CD14-positive monocyte (primary cell): ENCODE data around the gene EPHA4. TPM values are rescaled to one million over a fixed set of nuclear protein-coding genes. Genes with fewer than 3 reads are reported as not detected.

Experiments
- DNase-seq, 3 donors: peaks; one replicate each; pipeline ENCODE4 v3.0.0-alpha.2; 2011 to 2022
- H2AFZ ChIP-seq: 2 replicates; pipeline ENCODE4 v1.6.0; 2012; ENCODE audit warnings: mild to moderate bottlenecking, low read depth, low read length, inconsistent platforms; ENCODE audit not compliant: insufficient read depth, poor library complexity, severe bottlenecking
- H3K27ac ChIP-seq, 2 donors: 1 replicate in 1 of 2; 2 replicates in 1 of 2; pipeline ENCODE4 v1.5.1; 2012 to 2013; ENCODE audit warnings: low read length in 2 of 2, control low read depth in 1 of 2, inconsistent platforms in 1 of 2, low read depth in 1 of 2, mild to moderate bottlenecking in 1 of 2
- H3K27me3 ChIP-seq, 2 donors: one replicate each; pipeline versions ENCODE4 v1.6.0 to v1.6.1; 2011 to 2013; ENCODE audit warnings: low read length in 2 of 2; ENCODE audit not compliant: control insufficient read depth in 2 of 2, insufficient read depth in 2 of 2
- H3K36me3 ChIP-seq, 2 donors: replicated peaks in 1 of 2; 1 replicate in 1 of 2; 2 replicates in 1 of 2; pipeline versions ENCODE4 v1.5.1 to v1.6.1; 2012 to 2013; ENCODE audit warnings: low read length in 2 of 2, control low read depth in 1 of 2, inconsistent platforms in 1 of 2, mild to moderate bottlenecking in 1 of 2; ENCODE audit not compliant: insufficient read depth in 2 of 2, control insufficient read depth in 1 of 2
- H3K4me1 ChIP-seq, 2 donors: 1 replicate in 1 of 2; 2 replicates in 1 of 2; pipeline versions ENCODE4 v1.5.1 to v1.6.1; 2012 to 2013; ENCODE audit warnings: low read length in 2 of 2, control low read depth in 1 of 2, inconsistent platforms in 1 of 2, mild to moderate bottlenecking in 1 of 2, moderate library complexity in 1 of 2; ENCODE audit not compliant: insufficient read depth in 2 of 2, control insufficient read depth in 1 of 2
- H3K4me2 ChIP-seq: replicated peaks from 2 replicates; pipeline ENCODE3; 2012; ENCODE audit warnings: low read length, moderate library complexity, mild to moderate bottlenecking; ENCODE audit not compliant: poor library complexity, severe bottlenecking; ENCODE audit errors: extremely low read depth
- H3K4me3 ChIP-seq, 3 experiments: fragments of 200-600 bp in 1 of 3; sonication (generic) in 1 of 3; replicated peaks in 1 of 3; 1 replicate in 2 of 3; 2 replicates in 1 of 3; pipeline ENCODE4 v1.5.1; 2011 to 2013; ENCODE audit warnings: low read length in 3 of 3, mild to moderate bottlenecking in 3 of 3, control low read depth in 2 of 3, low read depth in 2 of 3, inconsistent platforms in 1 of 3, moderate library complexity in 1 of 3
- H3K79me2 ChIP-seq: 2 replicates; pipeline ENCODE4 v1.6.0; 2012; ENCODE audit warnings: mild to moderate bottlenecking, control low read depth, inconsistent platforms, low read length, moderate library complexity; ENCODE audit not compliant: insufficient read depth
- H3K9ac ChIP-seq: 2 replicates; pipeline ENCODE4 v1.6.0; 2017; ENCODE audit warnings: low read length, mild to moderate bottlenecking; ENCODE audit not compliant: insufficient read depth, poor library complexity, severe bottlenecking
- H3K9me3 ChIP-seq, 2 donors: replicated peaks in 1 of 2; 1 replicate in 1 of 2; 2 replicates in 1 of 2; pipeline versions ENCODE4 v1.5.1 to v1.6.1; 2012 to 2013; ENCODE audit warnings: low read length in 2 of 2, control low read depth in 1 of 2; ENCODE audit not compliant: control insufficient read depth in 1 of 2, insufficient read depth in 1 of 2
- H4K20me1 ChIP-seq: 2 replicates; pipeline ENCODE4 v1.6.0; 2012; ENCODE audit warnings: mild to moderate bottlenecking, low read length, control low read depth, moderate library complexity; ENCODE audit not compliant: insufficient read depth
- H3K27ac Mint-ChIP-seq, 7 donors: one replicate each; pipeline ENCODE4 v1.8.0; 2020; ENCODE audit warnings: mild to moderate bottlenecking in 7 of 7, mixed read lengths in 7 of 7, moderate library complexity in 6 of 7, inconsistent platforms in 2 of 7
- H3K27me3 Mint-ChIP-seq, 3 donors: one replicate each; pipeline ENCODE4 v1.8.0; 2021 to 2022; ENCODE audit warnings: low read depth in 3 of 3, mild to moderate bottlenecking in 3 of 3, mixed read lengths in 3 of 3, moderate library complexity in 3 of 3, inconsistent platforms in 1 of 3
- H3K36me3 Mint-ChIP-seq, 2 donors: one replicate each; pipeline ENCODE4 v1.8.0; 2020; ENCODE audit warnings: mixed read lengths in 2 of 2, inconsistent platforms in 1 of 2, mild to moderate bottlenecking in 1 of 2
- H3K4me1 Mint-ChIP-seq: one replicate; pipeline ENCODE4 v1.8.0; 2020; ENCODE audit warnings: mild to moderate bottlenecking, mixed read lengths
- H3K4me3 Mint-ChIP-seq, 2 donors: one replicate each; pipeline ENCODE4 v1.8.0; 2020; ENCODE audit warnings: mild to moderate bottlenecking in 2 of 2, mixed read lengths in 2 of 2, moderate library complexity in 1 of 2
- H3K9me3 Mint-ChIP-seq, 7 donors: one replicate each; pipeline ENCODE4 v1.8.0; 2020 to 2022; ENCODE audit warnings: mixed read lengths in 7 of 7, mild to moderate bottlenecking in 6 of 7, moderate library complexity in 6 of 7, inconsistent platforms in 2 of 7
- WGBS: methylation state at CpG from one replicate; pipeline ENCODE4 v1.1.5; 2013; ENCODE audit warnings: missing lambda C conversion rate; ENCODE audit not compliant: insufficient coverage; 5-methylcytosine and 5-hydroxymethylcytosine counted together
- intact Hi-C, 2 donors: fragments of 100-400 bp; cut with micrococcal nuclease; formaldehyde crosslinking; loops; one replicate each; pipeline versions ENCODE4 v1.15.0 to v1.15.1; 2023
- polyA plus RNA-seq, 3 donors: library from polyadenylated mRNA; depleted of rRNA in 1 of 3; unstranded in 2 of 3; stranded (reverse) in 1 of 3; fragments of 300-500 nt in 2 of 3; fragments of >200 nt in 1 of 3; fragmentation: Illumina TruSeq in 2 of 3; gene quantifications; 1 replicate in 2 of 3; 2 replicates in 1 of 3; pipeline ENCODE4 v1.2.3, GENCODE V29; 2012 to 2021
- TF ChIP-seq, protein P1 (sequence below): fragments of 200-600 bp; IDR thresholded peaks from one replicate; pipeline ENCODE4 v1.8.0; 2022; ENCODE audit warnings: antibody characterized with exemption, mild to moderate bottlenecking

EPHA4 gene
- polyA plus RNA-seq, 3 donors: 0.15 to 0.31 TPM; not detected in 1

DNA sequence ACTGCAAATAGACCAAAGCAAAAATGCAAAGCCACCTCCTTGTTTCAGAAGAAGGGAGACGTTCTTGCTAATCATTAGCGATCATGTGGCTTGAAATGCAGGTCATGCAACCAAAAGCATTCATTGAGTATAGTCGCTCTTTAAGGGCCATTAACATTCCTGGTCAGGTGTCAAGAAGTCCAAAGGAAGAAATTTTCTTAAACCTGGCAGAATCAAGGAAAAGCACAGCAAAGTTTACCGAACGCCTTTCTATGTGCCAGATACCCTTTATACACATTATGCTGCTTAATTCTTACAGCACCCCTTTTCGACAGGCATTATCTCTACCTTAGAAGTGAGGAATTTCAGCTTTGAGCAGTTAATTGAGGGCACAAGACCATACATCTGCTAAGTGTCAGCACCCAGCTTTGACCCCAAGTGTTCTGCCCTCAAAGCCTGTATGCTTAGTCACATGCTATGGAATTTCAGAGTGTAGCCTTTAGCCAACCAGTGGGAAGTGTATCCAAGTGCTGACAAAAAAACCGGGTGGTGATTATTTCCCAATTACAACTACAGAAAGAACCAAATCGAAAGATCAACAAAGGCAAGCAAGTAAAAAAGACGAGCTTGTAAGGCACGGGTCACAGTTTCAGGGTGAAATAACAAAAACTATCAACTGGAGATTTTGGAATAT is 70.8 kb downstream of the EPHA4 start:
- Histone ChIP-seq H2AFZ (no peak overlapping the region), H4K20me1 (no peaks in the 10 kb centered on the region), H3K27ac (no peak overlapping the region), H3K36me3 (no peaks in the 10 kb centered on the region), H3K4me1 (no peaks in the 10 kb centered on the region), H3K4me3 (no peak overlapping the region), H3K79me2 (no peaks in the 10 kb centered on the region), H3K4me2 (no peak overlapping the region), H3K27me3 (no peaks in the 10 kb centered on the region), H3K9me3 (no peaks in the 10 kb centered on the region), H3K9ac (no peak overlapping the region)
- Mint-ChIP-seq H3K36me3 (no peaks in the 10 kb centered on the region), H3K4me1 (no peaks in the 10 kb centered on the region), H3K4me3 (no peak overlapping the region), H3K27ac (no peak overlapping the region), H3K27me3 (peaks cover 0 to 3% (median 0%) of the 10 kb centered on the region in 3 donors), H3K9me3 (peaks cover 0 to 2% (median 0%) of the 10 kb centered on the region in 7 donors)
- TF ChIP-seq, protein P1, sequence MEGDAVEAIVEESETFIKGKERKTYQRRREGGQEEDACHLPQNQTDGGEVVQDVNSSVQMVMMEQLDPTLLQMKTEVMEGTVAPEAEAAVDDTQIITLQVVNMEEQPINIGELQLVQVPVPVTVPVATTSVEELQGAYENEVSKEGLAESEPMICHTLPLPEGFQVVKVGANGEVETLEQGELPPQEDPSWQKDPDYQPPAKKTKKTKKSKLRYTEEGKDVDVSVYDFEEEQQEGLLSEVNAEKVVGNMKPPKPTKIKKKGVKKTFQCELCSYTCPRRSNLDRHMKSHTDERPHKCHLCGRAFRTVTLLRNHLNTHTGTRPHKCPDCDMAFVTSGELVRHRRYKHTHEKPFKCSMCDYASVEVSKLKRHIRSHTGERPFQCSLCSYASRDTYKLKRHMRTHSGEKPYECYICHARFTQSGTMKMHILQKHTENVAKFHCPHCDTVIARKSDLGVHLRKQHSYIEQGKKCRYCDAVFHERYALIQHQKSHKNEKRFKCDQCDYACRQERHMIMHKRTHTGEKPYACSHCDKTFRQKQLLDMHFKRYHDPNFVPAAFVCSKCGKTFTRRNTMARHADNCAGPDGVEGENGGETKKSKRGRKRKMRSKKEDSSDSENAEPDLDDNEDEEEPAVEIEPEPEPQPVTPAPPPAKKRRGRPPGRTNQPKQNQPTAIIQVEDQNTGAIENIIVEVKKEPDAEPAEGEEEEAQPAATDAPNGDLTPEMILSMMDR: no peak
- WGBS: 92% methylated on average over 3 of the region's 10 CpGs
- DNase-seq: no peak
- intact Hi-C loops: no loop called here

DNA sequence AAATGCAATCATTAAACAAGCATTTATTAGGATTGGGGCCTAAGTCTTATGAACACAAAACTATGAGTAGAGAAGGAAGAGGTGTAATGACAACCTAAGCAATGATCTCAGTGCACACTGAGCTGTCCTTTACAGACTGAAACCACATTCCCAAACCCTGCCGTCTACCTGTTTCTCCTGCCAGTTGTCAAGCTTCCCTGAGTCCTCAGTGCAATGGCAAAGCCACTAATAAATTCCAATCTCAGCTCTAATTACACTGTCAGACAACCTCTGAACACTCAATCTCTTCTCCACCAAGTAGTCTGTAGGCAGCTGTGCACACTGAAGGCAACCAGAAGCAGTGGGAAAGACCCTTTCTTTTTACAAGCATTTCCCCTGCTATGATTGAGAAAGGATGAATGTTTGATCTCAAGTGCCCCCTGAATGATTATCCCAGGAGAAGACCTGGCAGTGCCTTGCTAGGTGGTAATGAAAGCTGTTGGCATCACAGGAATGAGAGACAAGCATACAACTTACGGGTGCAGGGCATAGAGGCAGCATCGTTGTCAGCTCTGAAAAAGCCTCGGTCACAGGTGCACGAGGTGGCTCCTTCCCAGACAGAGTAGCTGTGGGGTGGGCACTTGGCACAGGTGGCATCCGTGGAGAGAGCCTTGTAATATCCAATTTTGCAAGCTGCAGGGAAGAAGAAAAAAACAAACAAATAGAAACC is 71.4 kb downstream of the EPHA4 start:
- no peaks in the 10 kb centered on the region for H3K36me3 ChIP-seq
- H3K27me3 ChIP-seq: no peaks in the 10 kb centered on the region
- TF ChIP-seq, protein P1: no peak
- H3K79me2 ChIP-seq: no peaks in the 10 kb centered on the region
- H4K20me1 ChIP-seq: no peaks in the 10 kb centered on the region
- no peaks in the 10 kb centered on the region for H3K4me1 Mint-ChIP-seq
- H2AFZ ChIP-seq: no peak overlapping the region
- no peak overlapping the region for H3K27ac Mint-ChIP-seq
- no peaks in the 10 kb centered on the region for H3K36me3 Mint-ChIP-seq
- H3K27me3 Mint-ChIP-seq: peaks cover 0 to 3% (median 0%) of the 10 kb centered on the region in 3 donors
- H3K4me2 ChIP-seq: no peak overlapping the region
- DNase-seq: no peak
- H3K9ac ChIP-seq: no peak overlapping the region
- intact Hi-C loops: no loop called here
- no peak overlapping the region for H3K4me3 Mint-ChIP-seq
- 98% methylated on average over 5 of the region's 6 CpGs for WGBS
- no peak overlapping the region for H3K27ac ChIP-seq
- H3K9me3 Mint-ChIP-seq: peaks cover 0 to 2% (median 0%) of the 10 kb centered on the region in 7 donors
- no peaks in the 10 kb centered on the region for H3K9me3 ChIP-seq
- H3K4me1 ChIP-seq: no peaks in the 10 kb centered on the region
- no peak overlapping the region for H3K4me3 ChIP-seq
